ENCODE data around the gene GNG2. TPM values are rescaled to one million over a fixed set of nuclear protein-coding genes. Genes with fewer than 3 reads are reported as not detected.

The GNG2 gene
- total and polyA plus RNA-seq, 7 experiments from 2014 or later = 62.1 to 199 (median 117) TPM

- ChIA-PET POLR2A (no interaction called here), CTCF (interaction anchor here (0.7 to 1.3 kb wide), 2 partner anchors 57 to 304 kb away, joined by 3 to 4 read pairs; no protein-coding TSS in a partner anchor)
- Mint-ChIP-seq H3K36me3 (peaks cover 0 to 50% (median 25%) of the 10 kb centered on the region in 5 donors), H3K4me1 (peaks cover 13 to 59% (median 48%) of the 10 kb centered on the region in 7 donors), H3K9me3 (no peaks in the 10 kb centered on the region), H3K4me3 (no peak overlapping the region), H3K27me3 (no peaks in the 10 kb centered on the region), H3K27ac (peak overlapping the region in 2 of 9 donors; percentile 9 to 62)
- H3K36me3 ChIP-seq (ENCODE audit: control insufficient read depth in 2 of 3, insufficient read depth in 3 of 3, low read length in 3 of 3) = peaks cover 18 to 57% (median 29%) of the 10 kb centered on the region in 3 experiments
- ATAC-seq (no peak), DNase-seq (peak in 6 of 9 donors; percentile 17 to 41 (median 30))
- H3K27ac ChIP-seq (ENCODE audit: low read depth, low read length) = no peak overlapping the region
- H3K4me1 ChIP-seq (ENCODE audit: control insufficient read depth in 2 of 2, insufficient read depth in 2 of 2, low read length in 2 of 2) = peaks cover 2 to 6% of the 10 kb centered on the region in 2 donors
- no peak overlapping the region for H3K4me3 ChIP-seq (ENCODE audit: low read length)
- no peaks in the 10 kb centered on the region for H3K9me3 ChIP-seq (ENCODE audit: control insufficient read depth in 2 of 3, low read length in 3 of 3)
- intact Hi-C loops (cut with micrococcal nuclease) = loop anchor here (1.0 to 10.0 kb wide), 6 partner anchors 135 to 1059 kb away; partner anchors contain the start of gene GNPNAT1 (in 1 of the 2)
- H3K27me3 ChIP-seq (ENCODE audit: control insufficient read depth in 2 of 2, insufficient read depth in 2 of 2, low read length in 2 of 2) = no peaks in the 10 kb centered on the region
Observed at GRCh38 chr14:51996148-51996746, 135.8 kb downstream of the GNG2 start.

DNA sequence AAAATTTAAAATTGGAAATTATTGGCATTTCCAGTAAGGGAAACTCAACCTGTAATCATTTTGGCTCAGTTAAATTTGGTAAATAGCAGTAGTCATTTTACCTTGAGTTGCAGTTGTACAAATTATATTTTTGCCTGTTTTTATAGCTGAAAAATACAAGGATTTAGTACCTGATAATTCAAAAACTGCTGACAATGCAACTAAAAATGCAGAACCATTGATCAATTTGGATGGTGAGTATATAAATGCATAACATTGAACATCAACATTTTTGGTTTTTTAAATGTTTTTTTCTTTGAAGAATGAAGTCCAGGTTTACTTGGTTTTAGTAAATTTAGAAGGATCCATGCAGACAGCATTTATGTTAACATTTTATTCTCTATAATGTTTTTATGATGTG lies 137.9 kb downstream of the GNG2 start:
- Mint-ChIP-seq H3K4me3 (no peak overlapping the region), H3K36me3 (peaks cover 0 to 58% (median 27%) of the 10 kb centered on the region in 5 donors), H3K4me1 (peaks cover 11 to 43% (median 31%) of the 10 kb centered on the region in 7 donors), H3K9me3 (no peaks in the 10 kb centered on the region), H3K27ac (peak overlapping the region in 1 of 9 donors; percentile 32), H3K27me3 (no peaks in the 10 kb centered on the region)
- Histone ChIP-seq H3K27ac (ENCODE audit: low read depth, low read length) (no peak overlapping the region), H3K36me3 (ENCODE audit: control insufficient read depth in 2 of 3, insufficient read depth in 3 of 3, low read length in 3 of 3) (peaks cover 14 to 66% (median 39%) of the 10 kb centered on the region in 3 experiments), H3K9me3 (ENCODE audit: control insufficient read depth in 2 of 3, low read length in 3 of 3) (no peaks in the 10 kb centered on the region), H3K4me1 (ENCODE audit: control insufficient read depth in 2 of 2, insufficient read depth in 2 of 2, low read length in 2 of 2) (no peaks in the 10 kb centered on the region), H3K27me3 (ENCODE audit: control insufficient read depth in 2 of 2, insufficient read depth in 2 of 2, low read length in 2 of 2) (no peaks in the 10 kb centered on the region), H3K4me3 (ENCODE audit: low read length) (no peak overlapping the region)
- CTCF ChIA-PET = no interaction called here
- POLR2A ChIA-PET = no interaction called here
- ATAC-seq (no peak), DNase-seq (no peak)
- intact Hi-C loops (cut with micrococcal nuclease) = loop anchor here (5.0 to 10.0 kb wide), 3 partner anchors 299 to 1056 kb away; partner anchors contain the start of gene GNPNAT1 (in 1 of the 2)

DNA sequence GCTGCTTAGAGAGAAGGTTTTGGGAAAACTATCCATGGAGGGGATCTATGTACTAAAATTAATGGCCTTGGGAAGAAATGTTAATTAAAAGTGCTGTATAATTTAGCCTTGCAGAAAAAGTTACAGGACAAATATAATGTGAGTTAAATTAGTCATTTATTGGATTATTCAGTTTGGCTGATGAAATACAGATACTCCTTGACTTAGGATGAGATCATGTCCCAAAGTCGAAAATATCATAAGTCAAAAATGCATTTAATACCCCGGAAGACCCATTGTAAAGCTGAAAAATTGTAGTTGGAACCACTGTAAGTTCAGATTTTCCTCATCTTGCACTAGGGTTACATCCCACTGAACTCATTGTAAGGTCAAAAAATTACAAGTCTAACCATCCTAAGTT lies 138.7 kb downstream of the GNG2 start:
- no peaks in the 10 kb centered on the region for H3K4me1 ChIP-seq (ENCODE audit: control insufficient read depth in 2 of 2, insufficient read depth in 2 of 2, low read length in 2 of 2)
- Mint-ChIP-seq H3K4me3 (no peak overlapping the region), H3K27ac (no peak overlapping the region), H3K36me3 (peaks cover 0 to 52% (median 26%) of the 10 kb centered on the region in 5 donors), H3K4me1 (peaks cover 6 to 35% (median 25%) of the 10 kb centered on the region in 7 donors), H3K27me3 (no peaks in the 10 kb centered on the region), H3K9me3 (no peaks in the 10 kb centered on the region)
- no peaks in the 10 kb centered on the region for H3K9me3 ChIP-seq (ENCODE audit: control insufficient read depth in 2 of 3, low read length in 3 of 3)
- no peak for DNase-seq
- no peaks in the 10 kb centered on the region for H3K27me3 ChIP-seq (ENCODE audit: control insufficient read depth in 2 of 2, insufficient read depth in 2 of 2, low read length in 2 of 2)
- ChIA-PET POLR2A (no interaction called here), CTCF (no interaction called here)
- intact Hi-C loops (cut with micrococcal nuclease) = loop anchor here (5.0 to 10.0 kb wide), 3 partner anchors 298 to 1056 kb away; partner anchors contain the start of gene GNPNAT1 (in 1 of the 2)
- no peak overlapping the region for H3K27ac ChIP-seq (ENCODE audit: low read depth, low read length)
- no peak overlapping the region for H3K4me3 ChIP-seq (ENCODE audit: low read length)
- peaks cover 14 to 66% (median 39%) of the 10 kb centered on the region in 3 experiments for H3K36me3 ChIP-seq (ENCODE audit: control insufficient read depth in 2 of 3, insufficient read depth in 3 of 3, low read length in 3 of 3)
- ATAC-seq = no peak

- intact Hi-C loops (cut with micrococcal nuclease) = no loop called here
- Histone ChIP-seq H3K9me3 (ENCODE audit: control insufficient read depth in 2 of 3, low read length in 3 of 3) (no peaks in the 10 kb centered on the region), H3K27me3 (ENCODE audit: control insufficient read depth in 2 of 2, insufficient read depth in 2 of 2, low read length in 2 of 2) (no peaks in the 10 kb centered on the region), H3K36me3 (ENCODE audit: control insufficient read depth in 2 of 3, insufficient read depth in 3 of 3, low read length in 3 of 3) (peaks cover 9 to 67% (median 39%) of the 10 kb centered on the region in 3 experiments), H3K4me3 (ENCODE audit: low read length) (no peak overlapping the region), H3K4me1 (ENCODE audit: control insufficient read depth in 2 of 2, insufficient read depth in 2 of 2, low read length in 2 of 2) (no peaks in the 10 kb centered on the region), H3K27ac (ENCODE audit: low read depth, low read length) (no peak overlapping the region)
- Mint-ChIP-seq H3K4me3 (no peak overlapping the region), H3K27me3 (no peaks in the 10 kb centered on the region), H3K9me3 (no peaks in the 10 kb centered on the region), H3K36me3 (peaks cover 0 to 43% (median 25%) of the 10 kb centered on the region in 5 donors), H3K27ac (peak overlapping the region in 1 of 9 donors; percentile 34), H3K4me1 (peaks cover 3 to 25% (median 16%) of the 10 kb centered on the region in 7 donors)
- DNase-seq (no peak), ATAC-seq (no peak)
- CTCF ChIA-PET = no interaction called here
- POLR2A ChIA-PET = no interaction called here
Observed at GRCh38 chr14:52000019-52000582, 139.7 kb downstream of the GNG2 start.

DNA sequence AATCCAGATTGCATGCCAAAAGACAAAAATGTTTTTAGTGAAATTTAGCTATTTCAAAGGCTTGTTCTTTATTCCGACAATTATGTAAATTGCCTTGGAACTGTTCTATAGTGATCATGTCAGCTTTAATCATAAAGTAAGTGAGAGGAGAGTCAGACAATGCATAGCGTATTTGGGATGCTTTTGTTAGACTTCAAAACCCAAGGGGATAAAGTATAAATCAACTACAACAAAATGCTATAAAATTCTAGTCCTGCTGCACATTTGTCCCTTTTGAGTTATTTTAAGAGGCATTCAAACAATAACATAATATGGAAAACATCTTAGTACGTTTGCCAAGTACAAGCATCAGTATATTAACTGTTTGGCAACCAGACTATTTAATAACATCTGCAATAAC lies 140.3 kb downstream of the GNG2 start:
- intact Hi-C loops (cut with micrococcal nuclease) = no loop called here
- Mint-ChIP-seq H3K4me1 (peaks cover 1 to 21% (median 15%) of the 10 kb centered on the region in 7 donors), H3K27me3 (no peaks in the 10 kb centered on the region), H3K36me3 (peaks cover 0 to 45% (median 28%) of the 10 kb centered on the region in 5 donors), H3K27ac (peak overlapping the region in 2 of 9 donors; percentile 26 to 34), H3K4me3 (no peak overlapping the region), H3K9me3 (no peaks in the 10 kb centered on the region)
- Histone ChIP-seq H3K4me1 (ENCODE audit: control insufficient read depth in 2 of 2, insufficient read depth in 2 of 2, low read length in 2 of 2) (no peaks in the 10 kb centered on the region), H3K27ac (ENCODE audit: low read depth, low read length) (no peak overlapping the region), H3K27me3 (ENCODE audit: control insufficient read depth in 2 of 2, insufficient read depth in 2 of 2, low read length in 2 of 2) (no peaks in the 10 kb centered on the region), H3K9me3 (ENCODE audit: control insufficient read depth in 2 of 3, low read length in 3 of 3) (no peaks in the 10 kb centered on the region), H3K4me3 (ENCODE audit: low read length) (no peak overlapping the region), H3K36me3 (ENCODE audit: control insufficient read depth in 2 of 3, insufficient read depth in 3 of 3, low read length in 3 of 3) (peaks cover 10 to 68% (median 36%) of the 10 kb centered on the region in 3 experiments)
- POLR2A ChIA-PET = no interaction called here
- ATAC-seq (no peak), DNase-seq (no peak)
- CTCF ChIA-PET = no interaction called here

DNA sequence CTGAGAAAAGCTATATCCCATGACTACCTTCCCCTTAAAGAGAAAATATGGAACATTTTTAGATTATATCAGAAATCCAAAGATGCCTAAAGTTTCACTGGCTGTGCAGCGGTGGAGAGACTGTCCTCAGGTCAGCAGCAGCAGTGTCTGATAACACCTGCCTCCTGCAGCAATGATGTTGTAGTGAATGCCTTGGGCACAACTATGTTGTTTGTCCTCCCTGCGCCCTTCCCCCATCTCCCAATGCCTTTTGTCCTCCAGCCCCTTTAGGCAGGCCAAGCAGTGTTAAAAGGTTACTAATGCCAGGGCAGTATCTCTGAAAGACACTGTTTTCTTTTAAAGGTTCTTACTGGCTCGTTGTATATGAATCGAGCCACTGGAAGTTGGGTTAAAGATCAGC lies 142.1 kb downstream of the GNG2 start:
- no peaks in the 10 kb centered on the region for H3K4me1 ChIP-seq (ENCODE audit: control insufficient read depth in 2 of 2, insufficient read depth in 2 of 2, low read length in 2 of 2)
- ChIA-PET POLR2A (no interaction called here), CTCF (no interaction called here)
- peaks cover 4 to 47% (median 36%) of the 10 kb centered on the region in 5 donors for H3K36me3 Mint-ChIP-seq
- H3K27ac ChIP-seq (ENCODE audit: low read depth, low read length) = no peak overlapping the region
- no peaks in the 10 kb centered on the region for H3K27me3 ChIP-seq (ENCODE audit: control insufficient read depth in 2 of 2, insufficient read depth in 2 of 2, low read length in 2 of 2)
- H3K9me3 ChIP-seq (ENCODE audit: control insufficient read depth in 2 of 3, low read length in 3 of 3) = no peaks in the 10 kb centered on the region
- intact Hi-C loops (cut with micrococcal nuclease) = no loop called here
- H3K4me3 Mint-ChIP-seq = no peak overlapping the region
- H3K36me3 ChIP-seq (ENCODE audit: control insufficient read depth in 2 of 3, insufficient read depth in 3 of 3, low read length in 3 of 3) = peaks cover 10 to 81% (median 40%) of the 10 kb centered on the region in 3 experiments
- peaks cover 0 to 7% (median 2%) of the 10 kb centered on the region in 7 donors for H3K4me1 Mint-ChIP-seq
- no peaks in the 10 kb centered on the region for H3K9me3 Mint-ChIP-seq
- no peak overlapping the region for H3K4me3 ChIP-seq (ENCODE audit: low read length)
- peak overlapping the region in 1 of 9 donors; percentile 65 for H3K27ac Mint-ChIP-seq
- DNase-seq (no peak), ATAC-seq (no peak)
- no peaks in the 10 kb centered on the region for H3K27me3 Mint-ChIP-seq
